Ovary (tissue), 9 donors: Measurements from ENCODE around the gene POLN. TPM values are rescaled to one million over a fixed set of nuclear protein-coding genes. Genes with fewer than 3 reads are reported as not detected.

Experiments used
- DNase-seq, 5 donors: peaks; one replicate each; pipeline ENCODE4 v3.0.0-alpha.2; 2019 to 2020
- H3K27ac ChIP-seq, 2 donors: fragments of 200-600 bp; one replicate each; pipeline versions ENCODE4 v1.5.1 to v1.8.0; 2019 to 2022
- H3K27me3 ChIP-seq: fragments of 200-600 bp; one replicate; pipeline ENCODE4 v1.8.0; 2022
- H3K36me3 ChIP-seq: fragments of 200-600 bp; sonication (generic); one replicate; pipeline ENCODE4 v1.5.1; 2019
- H3K4me1 ChIP-seq: one replicate; pipeline ENCODE4 v1.8.1; 2013; ENCODE audit warnings: mild to moderate bottlenecking, moderate library complexity; ENCODE audit not compliant: insufficient read depth
- H3K4me3 ChIP-seq: fragments of 200-600 bp; sonication (generic); one replicate; pipeline ENCODE4 v1.5.1; 2017
- H3K9me3 ChIP-seq, 2 donors: fragments of 200-600 bp in 1 of 2; sonication (generic) in 1 of 2; one replicate each; pipeline versions ENCODE4 v1.5.1 to v1.8.1; 2013 to 2019; ENCODE audit warnings: mild to moderate bottlenecking in 1 of 2, moderate library complexity in 1 of 2
- EP300 ChIP-seq: sonication (generic); formaldehyde crosslinking; IDR thresholded peaks from one replicate; pipeline ENCODE4 v1.6.1; 2017; ENCODE audit warnings: antibody characterized with exemption
- POLR2A ChIP-seq: fragments of 450-650 bp; IDR thresholded peaks from one replicate; pipeline ENCODE4 v1.6.1; 2017; ENCODE audit warnings: antibody characterized with exemption, mild to moderate bottlenecking, moderate library complexity
- WGBS, 3 donors: extraction: QIAGEN DNeasy Blood & Tissue Kit in 1 of 3; methylation state at CpG; one replicate each; pipeline versions ENCODE4 v1.1.5 to v1.1.7; 2013 to 2017; 5-methylcytosine and 5-hydroxymethylcytosine counted together
- intact Hi-C, 4 donors: fragments of 100-400 bp; cut with DNase I; formaldehyde crosslinking; loops; one replicate each; pipeline versions ENCODE4 v1.11.0 to v1.15.1; 2022 to 2023
- polyA plus RNA-seq, 2 donors: library from polyadenylated mRNA; stranded (reverse); fragments of 200-250 nt in 1 of 2; fragments of 350-450 nt in 1 of 2; fragmentation: Illumina TruSeq in 1 of 2; extraction: RNeasy Lipid Tissue Mini Kit (QIAGEN cat#74804) in 1 of 2; gene quantifications; one replicate each; pipeline ENCODE4 v1.2.3, GENCODE V29; 2013 to 2014
- total RNA-seq, 7 donors: library from RNA; depleted of rRNA in 2 of 7; stranded (reverse); fragments of >200 nt in 2 of 7; fragmentation: NEBNext Ultra II Directional in 3 of 7; extraction: Animal tissue kit (Norgen Biotek cat#: 25700) in 3 of 7; gene quantifications; one replicate each; pipeline versions ENCODE4 v1.1.0 to v1.2.4, GENCODE V29; 2016 to 2023
- TF ChIP-seq, protein P1 (sequence below), 3 donors: fragments of 450-650 bp in 2 of 3; fragments of 200-600 bp in 1 of 3; IDR thresholded peaks; one replicate each; pipeline versions ENCODE4 v1.5.1 to v1.8.0; 2016 to 2022; ENCODE audit warnings: antibody characterized with exemption in 3 of 3, mild to moderate bottlenecking in 1 of 3
- donor health status: DM: no; HTN: no; CAD: no; lungs with moderate emphysema.
- donor health status: DM: no; HTN: no; CAD: no.
- donor health status: Bipolar disorder and iron deficiency.
- donor health status: DM: yes; HTN: yes; CAD: no.
- donor health status: DM: no; HTN: no; CAD: no.
- donor health status: DM: yes; HTN: yes; CAD: no.

The POLN gene
- total and polyA plus RNA-seq, 9 donors, result 0.95 to 11.4 (median 3.1) TPM

- no peak for TF ChIP-seq EP300
- TF ChIP-seq, protein P1, sequence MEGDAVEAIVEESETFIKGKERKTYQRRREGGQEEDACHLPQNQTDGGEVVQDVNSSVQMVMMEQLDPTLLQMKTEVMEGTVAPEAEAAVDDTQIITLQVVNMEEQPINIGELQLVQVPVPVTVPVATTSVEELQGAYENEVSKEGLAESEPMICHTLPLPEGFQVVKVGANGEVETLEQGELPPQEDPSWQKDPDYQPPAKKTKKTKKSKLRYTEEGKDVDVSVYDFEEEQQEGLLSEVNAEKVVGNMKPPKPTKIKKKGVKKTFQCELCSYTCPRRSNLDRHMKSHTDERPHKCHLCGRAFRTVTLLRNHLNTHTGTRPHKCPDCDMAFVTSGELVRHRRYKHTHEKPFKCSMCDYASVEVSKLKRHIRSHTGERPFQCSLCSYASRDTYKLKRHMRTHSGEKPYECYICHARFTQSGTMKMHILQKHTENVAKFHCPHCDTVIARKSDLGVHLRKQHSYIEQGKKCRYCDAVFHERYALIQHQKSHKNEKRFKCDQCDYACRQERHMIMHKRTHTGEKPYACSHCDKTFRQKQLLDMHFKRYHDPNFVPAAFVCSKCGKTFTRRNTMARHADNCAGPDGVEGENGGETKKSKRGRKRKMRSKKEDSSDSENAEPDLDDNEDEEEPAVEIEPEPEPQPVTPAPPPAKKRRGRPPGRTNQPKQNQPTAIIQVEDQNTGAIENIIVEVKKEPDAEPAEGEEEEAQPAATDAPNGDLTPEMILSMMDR (IDR thresholded peaks at IDR 0.05), result no peak
- no peak for TF ChIP-seq POLR2A
- Histone ChIP-seq H3K9me3 (no peaks in the 10 kb centered on the region), H3K4me3 (no peak overlapping the region), H3K4me1 (no peaks in the 10 kb centered on the region), H3K36me3 (no peaks in the 10 kb centered on the region), H3K27ac (no peak overlapping the region), H3K27me3 (no peaks in the 10 kb centered on the region)
- WGBS, 3 donors, result 85 to 91% (median 87%) methylated on average over 3 of the region's 3 CpGs
- DNase-seq, result no peak
- intact Hi-C loops, result no loop called here
Observed at GRCh38 chr4:2283199-2283711, 41.3 kb upstream of the POLN start.

DNA sequence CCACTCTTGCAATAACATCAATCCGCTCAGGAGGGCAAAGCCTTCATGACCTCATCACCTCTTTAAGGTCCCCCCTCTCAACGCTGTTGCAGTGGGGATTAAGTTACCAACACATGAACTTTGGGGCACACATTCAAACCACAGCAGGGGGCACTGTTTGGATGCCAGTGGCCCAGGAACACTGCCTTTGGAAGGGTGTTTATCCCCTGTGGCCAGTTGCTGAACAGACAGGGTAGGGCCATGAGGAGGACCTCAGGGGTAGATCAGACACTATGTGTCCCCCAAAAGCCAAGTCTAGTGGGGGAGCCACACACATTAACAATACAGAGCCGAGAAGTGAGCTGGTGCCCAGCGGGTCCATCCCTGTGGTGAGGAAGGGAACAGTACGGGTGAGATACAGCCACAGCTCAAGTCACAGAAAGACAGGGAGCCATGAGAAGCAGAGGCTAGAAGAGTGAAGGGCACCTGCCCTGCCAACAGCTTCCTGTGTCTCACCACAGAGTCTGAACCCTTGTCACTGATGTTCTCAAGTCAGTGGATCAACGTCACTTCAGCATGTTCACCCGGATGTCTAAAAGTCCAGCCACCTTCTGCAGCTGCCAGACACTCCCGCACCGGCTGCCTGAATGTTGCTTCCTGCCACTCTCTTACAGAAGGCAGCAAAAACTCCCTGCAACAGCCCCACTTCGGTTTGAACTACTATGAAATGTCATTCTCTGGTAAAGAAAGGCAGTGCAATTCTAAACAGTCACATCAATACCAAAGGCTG lies 39.8 kb upstream of the POLN start:
- Histone ChIP-seq H3K9me3 (no peaks in the 10 kb centered on the region), H3K27me3 (no peaks in the 10 kb centered on the region), H3K36me3 (no peaks in the 10 kb centered on the region), H3K4me3 (no peak overlapping the region), H3K4me1 (no peaks in the 10 kb centered on the region), H3K27ac (no peak overlapping the region)
- no peak for TF ChIP-seq EP300
- TF ChIP-seq, protein P1 (IDR thresholded peaks at IDR 0.05), result no peak
- intact Hi-C loops, result no loop called here
- no peak for DNase-seq
- WGBS, 3 donors, result 76 to 80% (median 76%) methylated on average over 10 of the region's 10 CpGs

DNA sequence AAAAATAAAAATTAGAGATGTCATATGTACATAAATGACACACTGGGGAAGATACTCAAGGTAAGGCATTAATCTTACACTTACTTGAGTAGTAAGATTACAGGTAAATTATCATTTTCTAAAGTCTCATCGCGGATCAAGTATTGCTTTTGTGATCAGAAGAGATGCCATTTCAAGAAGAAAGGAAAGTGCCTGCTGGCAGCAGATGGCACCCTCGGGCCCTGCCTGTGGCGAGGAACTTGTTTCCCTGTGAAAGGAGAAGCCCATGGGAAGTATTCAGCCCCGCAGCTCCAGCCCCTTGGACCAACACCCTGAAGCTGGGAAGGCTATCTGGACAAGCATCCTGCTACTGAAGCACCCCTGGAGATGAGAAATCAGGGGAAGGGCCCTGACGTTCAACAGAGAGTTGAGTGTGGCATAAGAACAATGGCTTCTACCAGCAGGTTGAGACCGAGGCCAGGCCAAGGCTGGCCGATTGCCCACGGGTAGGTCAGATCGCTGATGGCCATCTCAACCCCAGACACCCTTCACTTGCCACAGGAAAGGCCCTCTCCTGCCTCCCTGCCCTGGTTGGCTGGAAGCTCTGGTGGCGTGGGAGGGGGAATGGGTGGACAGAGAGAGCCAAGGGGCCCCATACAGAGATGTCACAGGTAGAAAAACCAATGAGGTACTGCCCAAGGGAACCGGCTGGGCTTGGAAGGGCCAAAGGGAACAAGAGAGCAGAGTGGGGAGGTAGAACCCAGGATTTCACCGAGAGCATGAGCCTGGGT lies 38.8 kb upstream of the POLN start:
- Histone ChIP-seq H3K4me3 (no peak overlapping the region), H3K36me3 (no peaks in the 10 kb centered on the region), H3K4me1 (no peaks in the 10 kb centered on the region), H3K27ac (no peak overlapping the region), H3K27me3 (no peaks in the 10 kb centered on the region), H3K9me3 (no peaks in the 10 kb centered on the region)
- intact Hi-C loops, result no loop called here
- TF ChIP-seq, protein P1 (IDR thresholded peaks at IDR 0.05), result no peak
- TF ChIP-seq POLR2A (no peak), EP300 (no peak)
- no peak for DNase-seq
- 86 to 91% (median 90%) methylated on average over 13 of the region's 13 CpGs for WGBS, 3 donors

DNA sequence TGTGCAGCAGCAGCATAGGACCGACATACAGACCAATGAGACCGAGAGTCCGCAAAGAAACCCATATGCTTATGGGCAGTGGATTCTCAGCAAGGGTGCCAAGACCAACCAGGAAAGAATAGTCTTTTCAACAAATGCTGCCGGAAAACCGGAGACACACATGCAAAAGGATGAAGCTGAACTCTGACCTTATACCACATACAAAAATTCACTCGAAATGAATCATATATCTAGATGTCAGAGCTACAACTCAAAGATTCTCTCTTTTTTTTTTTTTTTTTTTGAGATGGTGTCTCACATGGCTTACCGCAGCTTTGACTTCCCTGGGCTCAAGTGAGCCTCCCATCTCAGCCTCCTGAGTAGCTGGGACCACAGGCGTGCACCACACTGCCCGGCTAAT lies 36.0 kb upstream of the POLN start:
- H3K9me3 ChIP-seq, result no peaks in the 10 kb centered on the region
- H3K4me3 ChIP-seq, result no peak overlapping the region
- intact Hi-C loops, result no loop called here
- H3K36me3 ChIP-seq, result no peaks in the 10 kb centered on the region
- H3K27ac ChIP-seq, result no peak overlapping the region
- no peak for TF ChIP-seq POLR2A
- no peak for TF ChIP-seq EP300
- TF ChIP-seq, protein P1 (IDR thresholded peaks at IDR 0.05), result no peak
- WGBS, 3 donors, result 87 to 96% (median 93%) methylated on average over 9 of the region's 9 CpGs
- no peaks in the 10 kb centered on the region for H3K4me1 ChIP-seq
- H3K27me3 ChIP-seq, result no peaks in the 10 kb centered on the region
- DNase-seq, result no peak
